Stimulated activated CD4-positive, alpha-beta T cell treated with anti-CD3 and anti-CD28 coated beads, Interleukin-1b, Interleukin-23, amount 100 ng/mL, for 24 hours (primary cell): ENCODE data around the gene CDH10.

Experiments used
- DNase-seq, 4 experiments: peaks; one replicate each; pipeline ENCODE4 v3.0.0-alpha.2; 2020; ENCODE audit warnings: low read depth in 4 of 4, low spot score in 1 of 4

The CDH10 gene

DNA sequence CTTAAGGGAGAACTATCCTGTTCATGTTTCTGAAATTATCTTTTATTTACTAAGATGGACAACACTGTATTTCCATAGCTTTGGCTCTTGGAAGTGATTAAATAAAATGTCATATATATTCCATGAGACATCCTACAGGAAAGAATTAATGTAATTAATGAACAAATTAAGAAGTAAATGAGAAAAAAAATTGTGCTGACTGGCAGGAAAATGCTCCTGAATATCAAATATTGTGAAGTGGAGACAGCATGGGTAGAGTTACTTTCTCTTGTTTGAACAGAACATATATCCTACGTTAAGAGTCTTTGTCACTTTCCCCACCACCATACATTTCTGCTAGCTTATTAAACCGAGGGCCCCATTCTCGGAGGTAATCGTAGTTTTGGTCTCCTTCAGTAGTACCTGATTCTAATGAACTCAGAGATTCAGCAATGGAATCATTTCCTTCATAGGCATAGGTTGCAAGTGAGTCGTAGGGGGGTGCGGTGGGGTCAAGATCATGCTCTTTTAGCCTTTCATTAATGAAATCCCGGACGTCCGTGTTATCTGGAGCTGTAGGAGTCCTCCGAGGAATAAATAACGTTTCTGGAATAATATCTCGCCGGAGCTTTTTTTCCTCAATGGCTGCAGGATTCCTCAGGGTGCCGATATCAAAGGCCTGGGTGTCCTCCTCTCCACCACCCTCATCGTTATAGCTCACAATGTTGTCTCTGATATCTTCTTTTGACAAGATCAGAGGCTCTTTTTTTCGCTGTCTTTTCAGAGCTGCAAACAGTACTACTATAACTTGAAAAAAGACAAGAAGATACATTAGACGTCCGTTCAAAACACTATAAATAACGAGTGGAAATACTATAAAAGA is 157.2 kb downstream of the CDH10 start:
- DNase-seq, result no peak

- no peak for DNase-seq
Measured at GRCh38 chr5:24480952-24481351, 163.8 kb downstream of the CDH10 start.

GRCh38 chr5:24477958-24478357 is 166.8 kb downstream of the CDH10 start:
- DNase-seq, result no peak

- no peak for DNase-seq
Measured at GRCh38 chr5:24475101-24475500, 169.7 kb downstream of the CDH10 start.

- no peak for DNase-seq
Measured at GRCh38 chr5:24474685-24475084, 170.1 kb downstream of the CDH10 start.

GRCh38 chr5:24472518-24472917 is 172.3 kb downstream of the CDH10 start:
- DNase-seq, result no peak

- no peak for DNase-seq
Measured at GRCh38 chr5:24444414-24444813, 200.4 kb downstream of the CDH10 start.

- DNase-seq, result no peak
Measured at GRCh38 chr5:24439465-24439864, 205.3 kb downstream of the CDH10 start.
